Vagina (tissue), 2 donors: Measurements from ENCODE around the gene SLC1A6. TPM values are rescaled to one million over a fixed set of nuclear protein-coding genes. Genes with fewer than 3 reads are reported as not detected.

Experiments used
- DNase-seq, 2 donors: peaks; one replicate each; pipeline ENCODE4 v3.0.0-alpha.2; 2017; ENCODE audit errors: extremely low spot score in 2 of 2
- H3K27ac ChIP-seq: fragments of 200-600 bp; sonication (generic); one replicate; pipeline ENCODE4 v1.5.1; 2019
- H3K27me3 ChIP-seq: fragments of 200-600 bp; sonication (generic); one replicate; pipeline ENCODE4 v1.5.1; 2019
- H3K36me3 ChIP-seq, 2 donors: fragments of 200-600 bp; sonication (generic); one replicate each; pipeline ENCODE4 v1.5.1; 2017 to 2019
- H3K4me1 ChIP-seq: fragments of 200-600 bp; sonication (generic); one replicate; pipeline ENCODE4 v1.5.1; 2019
- H3K4me3 ChIP-seq, 2 donors: fragments of 200-600 bp; sonication (generic); 1 replicate in 1 of 2; 2 replicates in 1 of 2; pipeline ENCODE4 v1.5.1; 2016 to 2019
- H3K9me3 ChIP-seq: fragments of 200-600 bp; sonication (generic); one replicate; pipeline ENCODE4 v1.5.1; 2019
- CTCF ChIP-seq, 3 experiments: fragments of 450-650 bp in 2 of 3; fragments of 200-600 bp in 1 of 3; sonication (generic) in 1 of 3; IDR thresholded peaks; one replicate each; pipeline ENCODE4 v1.5.1; 2017 to 2019; ENCODE audit warnings: antibody characterized with exemption in 3 of 3, mild to moderate bottlenecking in 2 of 3, moderate library complexity in 2 of 3
- POLR2A ChIP-seq, 2 donors: fragments of 450-650 bp; IDR thresholded peaks; one replicate each; pipeline ENCODE4 v1.6.1; 2017; ENCODE audit warnings: antibody characterized with exemption in 2 of 2, mild to moderate bottlenecking in 2 of 2, moderate library complexity in 2 of 2
- POLR2AphosphoS5 ChIP-seq, 2 donors: sonication (generic); formaldehyde crosslinking; IDR thresholded peaks; one replicate each; pipeline ENCODE4 v1.9.0; 2017; ENCODE audit warnings: antibody characterized with exemption in 2 of 2, mild to moderate bottlenecking in 2 of 2, low read depth in 1 of 2; ENCODE audit not compliant: insufficient read depth in 1 of 2
- intact Hi-C: fragments of 100-400 bp; cut with DNase I; formaldehyde crosslinking; loops from one replicate; pipeline ENCODE4 v1.15.1; 2023
- total RNA-seq: library from RNA; depleted of rRNA; stranded (reverse); fragments of >200 nt; gene quantifications from one replicate; pipeline ENCODE4 v1.2.3, GENCODE V29; 2016

SLC1A6 gene
- total RNA-seq, 1 donor from 2014 or later = not detected

GRCh38 chr19:15015946-15016542, 36.4 kb upstream of the SLC1A6 start:
- H3K36me3 ChIP-seq = no peaks in the 10 kb centered on the region
- intact Hi-C loops = no loop called here
- no peak for TF ChIP-seq POLR2A (IDR thresholded peaks at IDR 0.05)
- TF ChIP-seq CTCF (IDR thresholded peaks at IDR 0.05) = no peak
- no peak for TF ChIP-seq POLR2AphosphoS5 (IDR thresholded peaks at IDR 0.05; ENCODE audit: insufficient read depth in 1 of 2, low read depth in 1 of 2)
- no peak overlapping the region for H3K4me3 ChIP-seq
- no peaks in the 10 kb centered on the region for H3K9me3 ChIP-seq
- no peaks in the 10 kb centered on the region for H3K4me1 ChIP-seq
- H3K27me3 ChIP-seq = peaks cover under 1% of the 10 kb centered on the region
- no peak for DNase-seq
- no peak overlapping the region for H3K27ac ChIP-seq

GRCh38 chr19:15014579-15014978, 34.9 kb upstream of the SLC1A6 start:
- no peak overlapping the region for H3K4me3 ChIP-seq
- no peak for TF ChIP-seq POLR2A (IDR thresholded peaks at IDR 0.05)
- TF ChIP-seq CTCF (IDR thresholded peaks at IDR 0.05) = no peak
- TF ChIP-seq POLR2AphosphoS5 (IDR thresholded peaks at IDR 0.05; ENCODE audit: insufficient read depth in 1 of 2, low read depth in 1 of 2) = no peak
- no peaks in the 10 kb centered on the region for H3K9me3 ChIP-seq
- H3K36me3 ChIP-seq = no peaks in the 10 kb centered on the region
- DNase-seq = no peak
- peaks cover 4% of the 10 kb centered on the region for H3K27me3 ChIP-seq
- intact Hi-C loops = no loop called here
- no peak overlapping the region for H3K27ac ChIP-seq
- H3K4me1 ChIP-seq = no peaks in the 10 kb centered on the region

- peaks cover 4% of the 10 kb centered on the region for H3K27me3 ChIP-seq
- no peak for DNase-seq
- H3K4me1 ChIP-seq = no peaks in the 10 kb centered on the region
- no peaks in the 10 kb centered on the region for H3K9me3 ChIP-seq
- H3K36me3 ChIP-seq = no peaks in the 10 kb centered on the region
- H3K4me3 ChIP-seq = no peak overlapping the region
- intact Hi-C loops = no loop called here
- TF ChIP-seq POLR2A (IDR thresholded peaks at IDR 0.05) = no peak
- no peak for TF ChIP-seq CTCF (IDR thresholded peaks at IDR 0.05)
- TF ChIP-seq POLR2AphosphoS5 (IDR thresholded peaks at IDR 0.05; ENCODE audit: insufficient read depth in 1 of 2, low read depth in 1 of 2) = no peak
- no peak overlapping the region for H3K27ac ChIP-seq
Measured at GRCh38 chr19:15010501-15011300, 31.0 kb upstream of the SLC1A6 start.

- Histone ChIP-seq H3K4me1 (no peaks in the 10 kb centered on the region), H3K36me3 (no peaks in the 10 kb centered on the region), H3K27ac (no peak overlapping the region), H3K27me3 (peaks cover 4% of the 10 kb centered on the region), H3K4me3 (no peak overlapping the region), H3K9me3 (no peaks in the 10 kb centered on the region)
- intact Hi-C loops = no loop called here
- no peak for DNase-seq
- TF ChIP-seq POLR2AphosphoS5 (IDR thresholded peaks at IDR 0.05; ENCODE audit: insufficient read depth in 1 of 2, low read depth in 1 of 2) (no peak), CTCF (IDR thresholded peaks at IDR 0.05) (no peak), POLR2A (IDR thresholded peaks at IDR 0.05) (no peak)
Measured at GRCh38 chr19:15008308-15008707, 28.6 kb upstream of the SLC1A6 start.

- intact Hi-C loops = no loop called here
- Histone ChIP-seq H3K36me3 (no peaks in the 10 kb centered on the region), H3K27me3 (no peaks in the 10 kb centered on the region), H3K4me3 (no peak overlapping the region), H3K9me3 (no peaks in the 10 kb centered on the region), H3K27ac (no peak overlapping the region), H3K4me1 (no peaks in the 10 kb centered on the region)
- no peak for DNase-seq
- TF ChIP-seq POLR2A (IDR thresholded peaks at IDR 0.05) (no peak), POLR2AphosphoS5 (IDR thresholded peaks at IDR 0.05; ENCODE audit: insufficient read depth in 1 of 2, low read depth in 1 of 2) (no peak), CTCF (IDR thresholded peaks at IDR 0.05) (no peak)
Measured at GRCh38 chr19:14997981-14998380, 18.3 kb upstream of the SLC1A6 start.
